ENCODE measurements around the gene ISCA2.

DNA sequence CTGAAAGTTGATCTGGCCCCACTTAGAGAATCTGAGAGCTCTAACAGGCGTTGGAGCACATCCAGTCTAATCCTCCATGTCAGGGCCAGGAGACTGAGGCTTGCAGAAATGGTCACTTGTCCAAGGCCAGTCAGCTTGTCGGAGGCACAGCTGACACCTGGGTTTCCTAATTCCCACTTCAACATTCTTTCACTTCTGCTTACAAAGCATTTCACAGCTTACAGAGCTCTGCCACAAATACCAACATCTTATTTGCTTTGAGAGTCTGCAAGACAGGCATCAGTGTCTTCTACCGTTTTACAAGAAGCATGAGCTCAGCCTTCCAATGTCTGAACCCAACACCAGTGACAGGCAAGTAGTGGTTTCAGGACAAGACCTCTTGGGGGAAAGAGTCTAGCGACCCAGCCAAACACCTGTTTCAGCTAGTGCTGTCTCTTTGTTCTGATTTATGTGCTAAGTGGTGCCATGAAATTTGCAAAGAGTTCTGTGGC is 31.8 kb downstream of the ISCA2 start:
- TF ChIP-seq, protein P1, sequence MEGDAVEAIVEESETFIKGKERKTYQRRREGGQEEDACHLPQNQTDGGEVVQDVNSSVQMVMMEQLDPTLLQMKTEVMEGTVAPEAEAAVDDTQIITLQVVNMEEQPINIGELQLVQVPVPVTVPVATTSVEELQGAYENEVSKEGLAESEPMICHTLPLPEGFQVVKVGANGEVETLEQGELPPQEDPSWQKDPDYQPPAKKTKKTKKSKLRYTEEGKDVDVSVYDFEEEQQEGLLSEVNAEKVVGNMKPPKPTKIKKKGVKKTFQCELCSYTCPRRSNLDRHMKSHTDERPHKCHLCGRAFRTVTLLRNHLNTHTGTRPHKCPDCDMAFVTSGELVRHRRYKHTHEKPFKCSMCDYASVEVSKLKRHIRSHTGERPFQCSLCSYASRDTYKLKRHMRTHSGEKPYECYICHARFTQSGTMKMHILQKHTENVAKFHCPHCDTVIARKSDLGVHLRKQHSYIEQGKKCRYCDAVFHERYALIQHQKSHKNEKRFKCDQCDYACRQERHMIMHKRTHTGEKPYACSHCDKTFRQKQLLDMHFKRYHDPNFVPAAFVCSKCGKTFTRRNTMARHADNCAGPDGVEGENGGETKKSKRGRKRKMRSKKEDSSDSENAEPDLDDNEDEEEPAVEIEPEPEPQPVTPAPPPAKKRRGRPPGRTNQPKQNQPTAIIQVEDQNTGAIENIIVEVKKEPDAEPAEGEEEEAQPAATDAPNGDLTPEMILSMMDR (IDR thresholded peaks at IDR 0.05; ENCODE audit: poor library complexity): no peak
- TF ChIP-seq EZH2 (IDR thresholded peaks at IDR 0.05; ENCODE audit: borderline replicate concordance): no peak

All from hepatocyte (in vitro differentiated cells).